A549 (cell line): ENCODE results near the gene SORCS2. TPM values are rescaled to one million over a fixed set of nuclear protein-coding genes. Genes with fewer than 3 reads are reported as not detected.

Source experiments
- ATAC-seq, 2 experiments: fragments of 200-7000 bp in 1 of 2; fragments of >200 bp in 1 of 2; cut with Nextera tagmentation in 1 of 2; cut with Tn5 transposase in 1 of 2; 3 replicates each; pipeline versions ENCODE4 v1.8.0 to v1.9.1; 2018 to 2020; ENCODE audit warnings: mild to moderate bottlenecking in 1 of 2, moderate library complexity in 1 of 2
- CTCF ChIA-PET: fragments of 300-600 bp; sonication (Branson Sonifier 250); formaldehyde crosslinking; extraction: SDS; loops from one replicate; lab custom pipeline; 2021; ENCODE audit warnings: antibody characterized with exemption, inconsistent platforms; lab: Yijun Ruan, JAX
- POLR2A ChIA-PET: fragments of 350-600 bp; formaldehyde crosslinking; extraction: SDS; loops from one replicate; lab custom pipeline; 2021; ENCODE audit warnings: antibody characterized with exemption, inconsistent platforms; lab: Yijun Ruan, JAX
- DNase-seq, 2 experiments: peaks; one replicate each; pipeline versions ENCODE4 v3.0.0 to v3.0.0-alpha.2; 2011 to 2016; ENCODE audit warnings: low read depth in 1 of 2, low spot score in 1 of 2
- FAIRE-seq: peaks from 2 replicates; lab custom pipeline; 2011; peaks lifted over from hg19 to GRCh38; lab: Jason Lieb, UNC
- H3K27ac ChIP-seq, 2 experiments: fragments of >200 bp; sonication (Bioruptor Twin); formaldehyde crosslinking; 3 replicates each; pipeline ENCODE4 v1.5.1; 2016 to 2017
- H3K4me1 ChIP-seq: fragments of >200 bp; sonication (Bioruptor Twin); formaldehyde crosslinking; 3 replicates; pipeline ENCODE4 v1.6.1; 2016
- H3K4me2 ChIP-seq: fragments of >200 bp; sonication (Bioruptor Twin); formaldehyde crosslinking; 3 replicates; pipeline ENCODE4 v1.6.1; 2016
- H3K4me3 ChIP-seq: fragments of >200 bp; sonication (Bioruptor Twin); formaldehyde crosslinking; 3 replicates; pipeline ENCODE4 v1.5.1; 2016
- H3K9me3 ChIP-seq: fragments of >200 bp; sonication (Bioruptor Twin); formaldehyde crosslinking; 3 replicates; pipeline ENCODE4 v1.6.1; 2016
- BHLHE40 ChIP-seq: IDR thresholded peaks from 2 replicates; pipeline ENCODE4 v1.6.1; 2012; ENCODE audit warnings: low read depth, low read length, inconsistent platforms
- CBX2 ChIP-seq: fragments of 200-600 bp; sonication (generic); IDR thresholded peaks from 2 replicates; pipeline ENCODE4 v1.6.1; 2016; ENCODE audit warnings: low read depth, mild to moderate bottlenecking, borderline replicate concordance
- CBX8 ChIP-seq: fragments of 200-600 bp; sonication (generic); IDR thresholded peaks from 2 replicates; pipeline ENCODE4 v1.6.1; 2016
- CHD2 ChIP-seq: fragments of 150-350 bp; IDR thresholded peaks from 2 replicates; pipeline ENCODE4 v1.6.1; 2014; ENCODE audit warnings: low read length; ENCODE audit not compliant: partially characterized antibody
- EP300 ChIP-seq, 2 experiments: fragments of >200 bp; sonication (Bioruptor Twin); formaldehyde crosslinking; IDR thresholded peaks; 2 replicates in 1 of 2; 3 replicates in 1 of 2; pipeline ENCODE4 v1.6.1; 2016 to 2017
- GATA3 ChIP-seq: IDR thresholded peaks from 2 replicates; pipeline ENCODE4 v1.6.1; 2012; ENCODE audit warnings: borderline replicate concordance
- HDAC2 ChIP-seq: fragments of 200-600 bp; sonication (generic); IDR thresholded peaks from 2 replicates; pipeline ENCODE4 v1.6.1; 2016
- HES2 ChIP-seq: fragments of >200 bp; sonication (Bioruptor Twin); formaldehyde crosslinking; IDR thresholded peaks from 2 replicates; pipeline ENCODE4 v1.6.1; 2016
- HEYL ChIP-seq: fragments of 250-450 bp; sonication (Bioruptor Pico); IDR thresholded peaks from 2 replicates; pipeline ENCODE4 v1.8.0; 2021; ENCODE audit warnings: mild to moderate bottlenecking, moderate library complexity
- KDM1A ChIP-seq: fragments of 200-600 bp; sonication (generic); IDR thresholded peaks from 2 replicates; pipeline ENCODE4 v1.6.1; 2016; ENCODE audit warnings: low read depth, mild to moderate bottlenecking
- NR3C1 ChIP-seq: fragments of >200 bp; sonication (Bioruptor Twin); formaldehyde crosslinking; IDR thresholded peaks from 3 replicates; pipeline ENCODE4 v1.6.1; 2017
- PHF8 ChIP-seq: fragments of 200-600 bp; sonication (generic); IDR thresholded peaks from 2 replicates; pipeline ENCODE4 v1.6.1; 2016; ENCODE audit warnings: low read depth, mild to moderate bottlenecking, antibody characterized with exemption, moderate library complexity, borderline replicate concordance
- RAD21 ChIP-seq, 2 experiments: fragments of >200 bp in 1 of 2; sonication (Bioruptor Twin) in 1 of 2; formaldehyde crosslinking in 1 of 2; IDR thresholded peaks in 1 of 2; conservative IDR thresholded peaks in 1 of 2; 2 replicates in 1 of 2; 3 replicates in 1 of 2; pipeline ENCODE4 v1.6.1; 2012 to 2018; ENCODE audit warnings: inconsistent platforms in 1 of 2
- RCOR1 ChIP-seq: fragments of 150-350 bp; IDR thresholded peaks from 2 replicates; pipeline ENCODE4 v1.6.1; 2014; ENCODE audit warnings: antibody characterized with exemption, low read length, low read depth
- SREBF2 ChIP-seq: fragments of 450-650 bp; IDR thresholded peaks from 2 replicates; pipeline ENCODE4 v1.6.1; 2014; ENCODE audit warnings: mild to moderate bottlenecking, moderate library complexity
- TP53 ChIP-seq: fragments of 250-450 bp; sonication (Bioruptor Pico); IDR thresholded peaks from 2 replicates; pipeline ENCODE4 v1.5.0; 2021; ENCODE audit warnings: mild to moderate bottlenecking, moderate library complexity
- ZC3H11A ChIP-seq: fragments of 450-650 bp; IDR thresholded peaks from 2 replicates; pipeline ENCODE4 v1.6.1; 2014; ENCODE audit warnings: antibody characterized with exemption, mild to moderate bottlenecking
- ZFP36 ChIP-seq: fragments of 450-650 bp; IDR thresholded peaks from 2 replicates; pipeline ENCODE4 v1.6.1; 2014; ENCODE audit warnings: borderline replicate concordance; ENCODE audit not compliant: partially characterized antibody
- ZNF302 ChIP-seq: fragments of 250-450 bp; sonication (Bioruptor Pico); IDR thresholded peaks from 2 replicates; pipeline ENCODE4 v1.9.0; 2021; ENCODE audit warnings: inconsistent platforms, mild to moderate bottlenecking, moderate library complexity
- ZSCAN20 ChIP-seq: fragments of 250-450 bp; sonication (Bioruptor Pico); IDR thresholded peaks from 2 replicates; pipeline ENCODE4 v1.8.0; 2022; ENCODE audit warnings: mild to moderate bottlenecking, moderate library complexity
- WGBS: methylation state at CpG from one replicate; pipeline ENCODE4 v1.1.6; 2017; ENCODE audit errors: missing lambda C conversion rate; 5-methylcytosine and 5-hydroxymethylcytosine counted together
- polyA plus RNA-seq, 4 experiments: library from polyadenylated mRNA; depleted of rRNA in 3 of 4; stranded (reverse); fragments of >200 nt; fragmentation: RNase III in 1 of 4; extraction: RNeasy Plus Mini Kit Qiagen cat#74134 plus additional on column Dnase treatment in 1 of 4; gene quantifications; 2 replicates in 3 of 4; 3 replicates in 1 of 4; pipeline ENCODE4 v1.2.3, GENCODE V29; 2011 to 2017
- TF ChIP-seq, protein P1 (sequence below): fragments of 450-650 bp; IDR thresholded peaks from 2 replicates; pipeline ENCODE4 v1.6.1; 2014; ENCODE audit warnings: antibody characterized with exemption
- TF ChIP-seq, protein P2 (sequence below): fragments of 150-350 bp; IDR thresholded peaks from 2 replicates; pipeline ENCODE4 v1.6.1; 2014; ENCODE audit warnings: low read depth, mild to moderate bottlenecking, low read length
- TF ChIP-seq, protein P3 (sequence below): fragments of >200 bp; sonication (Bioruptor Twin); formaldehyde crosslinking; IDR thresholded peaks from 3 replicates; pipeline ENCODE4 v1.6.1; 2016

Gene SORCS2
- polyA plus RNA-seq, 2 of the 4 experiments (the other 2 are of a cell fraction): 1.4 to 4.6 TPM

DNA sequence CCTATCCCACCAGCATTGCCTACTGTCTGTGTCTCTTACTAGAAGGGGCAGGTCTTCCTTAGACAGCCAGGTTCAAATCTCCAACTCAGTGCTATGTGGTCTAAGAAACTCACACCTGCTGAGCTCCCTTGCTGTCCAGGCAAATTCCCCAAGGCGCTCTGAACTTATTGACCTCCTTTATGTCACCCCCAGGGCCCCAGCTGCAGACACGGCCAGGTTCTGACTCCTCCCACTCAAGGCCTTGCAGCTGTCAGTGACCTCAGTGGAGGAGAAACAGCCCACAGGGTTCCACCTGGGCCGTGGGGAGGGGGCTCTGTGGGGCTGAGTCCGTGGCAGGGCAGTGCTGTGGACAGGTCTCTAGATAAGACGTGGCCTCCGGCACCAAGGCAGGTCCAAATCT is 284.5 kb downstream of the SORCS2 start:
- ChIA-PET CTCF (no interaction called here), POLR2A (no interaction called here)
- Histone ChIP-seq H3K27ac (no peak overlapping the region), H3K4me2 (no peak overlapping the region), H3K9me3 (no peaks in the 10 kb centered on the region), H3K4me1 (no peaks in the 10 kb centered on the region), H3K4me3 (no peak overlapping the region)
- WGBS: 90% methylated on average over 2 of the region's 6 CpGs
- no peak for FAIRE-seq
- no peak for ATAC-seq
- TF ChIP-seq, protein P1, sequence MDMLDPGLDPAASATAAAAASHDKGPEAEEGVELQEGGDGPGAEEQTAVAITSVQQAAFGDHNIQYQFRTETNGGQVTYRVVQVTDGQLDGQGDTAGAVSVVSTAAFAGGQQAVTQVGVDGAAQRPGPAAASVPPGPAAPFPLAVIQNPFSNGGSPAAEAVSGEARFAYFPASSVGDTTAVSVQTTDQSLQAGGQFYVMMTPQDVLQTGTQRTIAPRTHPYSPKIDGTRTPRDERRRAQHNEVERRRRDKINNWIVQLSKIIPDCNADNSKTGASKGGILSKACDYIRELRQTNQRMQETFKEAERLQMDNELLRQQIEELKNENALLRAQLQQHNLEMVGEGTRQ: no peak
- no peak for TF ChIP-seq GATA3
- TF ChIP-seq RAD21 (conservative IDR thresholded peaks at IDR 0.05 in 1 of 2, IDR thresholded peaks at IDR 0.05 in 1 of 2): no peak
- no peak for TF ChIP-seq CBX8
- no peak for TF ChIP-seq HEYL (CRISPR knock-in tag)
- no peak for TF ChIP-seq HES2
- no peak for TF ChIP-seq ZFP36
- TF ChIP-seq TP53 (CRISPR knock-in tag): no peak
- TF ChIP-seq ZC3H11A: no peak
- TF ChIP-seq NR3C1: no peak
- no peak for TF ChIP-seq KDM1A
- TF ChIP-seq ZSCAN20 (CRISPR knock-in tag): no peak
- TF ChIP-seq EP300 (IDR thresholded peaks at IDR 0.05): no peak
- TF ChIP-seq, protein P2, sequence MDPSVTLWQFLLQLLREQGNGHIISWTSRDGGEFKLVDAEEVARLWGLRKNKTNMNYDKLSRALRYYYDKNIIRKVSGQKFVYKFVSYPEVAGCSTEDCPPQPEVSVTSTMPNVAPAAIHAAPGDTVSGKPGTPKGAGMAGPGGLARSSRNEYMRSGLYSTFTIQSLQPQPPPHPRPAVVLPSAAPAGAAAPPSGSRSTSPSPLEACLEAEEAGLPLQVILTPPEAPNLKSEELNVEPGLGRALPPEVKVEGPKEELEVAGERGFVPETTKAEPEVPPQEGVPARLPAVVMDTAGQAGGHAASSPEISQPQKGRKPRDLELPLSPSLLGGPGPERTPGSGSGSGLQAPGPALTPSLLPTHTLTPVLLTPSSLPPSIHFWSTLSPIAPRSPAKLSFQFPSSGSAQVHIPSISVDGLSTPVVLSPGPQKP: no peak
- no peak for TF ChIP-seq PHF8
- no peak for DNase-seq

- DNase-seq: no peak
- Histone ChIP-seq H3K4me1 (no peaks in the 10 kb centered on the region), H3K4me2 (no peak overlapping the region), H3K4me3 (no peak overlapping the region)
- POLR2A ChIA-PET: no interaction called here
- WGBS: 69% methylated on average over 5 of the region's 7 CpGs
- ATAC-seq: no peak
- TF ChIP-seq ZNF302 (CRISPR knock-in tag) (no peak), CBX8 (no peak), ZC3H11A (no peak)
- TF ChIP-seq, all 56 proteins: peak for 0
- FAIRE-seq: no peak
- CTCF ChIA-PET: no interaction called here
- H3K27ac ChIP-seq: no peak overlapping the region
- no peaks in the 10 kb centered on the region for H3K9me3 ChIP-seq
These were observed 285.4 kb downstream of the SORCS2 start for GRCh38 chr4:7477695-7478094.

DNA sequence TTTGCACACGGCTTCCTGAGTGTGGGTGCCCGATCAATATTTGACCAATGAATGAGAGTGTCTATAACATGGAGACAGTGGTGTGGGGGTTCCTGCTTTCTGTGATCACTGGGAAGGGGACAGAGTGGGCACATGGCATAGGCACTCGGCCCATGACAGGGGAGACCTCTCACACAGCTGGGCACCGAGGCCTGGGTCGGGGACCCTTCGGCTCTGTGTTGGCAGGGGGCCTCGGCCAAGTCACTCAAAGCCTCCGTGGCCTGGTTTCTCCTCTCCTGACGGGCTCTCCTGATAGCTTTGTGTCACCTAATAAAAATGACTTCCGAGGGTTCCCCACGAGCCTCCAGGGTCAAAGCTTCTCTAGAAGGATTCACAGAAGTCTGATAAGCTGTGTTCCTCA is 286.3 kb downstream of the SORCS2 start:
- TF ChIP-seq RCOR1 (no peak), KDM1A (no peak), CHD2 (no peak), TP53 (CRISPR knock-in tag) (no peak), PHF8 (no peak), ZC3H11A (no peak), HDAC2 (no peak), BHLHE40 (no peak), CBX2 (no peak), ZFP36 (no peak), SREBF2 (no peak), GATA3 (no peak)
- TF ChIP-seq, protein P3, sequence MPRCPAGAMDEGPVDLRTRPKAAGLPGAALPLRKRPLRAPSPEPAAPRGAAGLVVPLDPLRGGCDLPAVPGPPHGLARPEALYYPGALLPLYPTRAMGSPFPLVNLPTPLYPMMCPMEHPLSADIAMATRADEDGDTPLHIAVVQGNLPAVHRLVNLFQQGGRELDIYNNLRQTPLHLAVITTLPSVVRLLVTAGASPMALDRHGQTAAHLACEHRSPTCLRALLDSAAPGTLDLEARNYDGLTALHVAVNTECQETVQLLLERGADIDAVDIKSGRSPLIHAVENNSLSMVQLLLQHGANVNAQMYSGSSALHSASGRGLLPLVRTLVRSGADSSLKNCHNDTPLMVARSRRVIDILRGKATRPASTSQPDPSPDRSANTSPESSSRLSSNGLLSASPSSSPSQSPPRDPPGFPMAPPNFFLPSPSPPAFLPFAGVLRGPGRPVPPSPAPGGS: no peak
- no peak overlapping the region for H3K4me3 ChIP-seq
- no peaks in the 10 kb centered on the region for H3K4me1 ChIP-seq
- ATAC-seq: no peak
- WGBS: no CpG with 5 or more reads among the region's 11 CpGs
- ChIA-PET CTCF (interaction anchor here (1.1 kb wide), 1 partner anchor 11 kb away, joined by 3 read pairs; no protein-coding TSS in a partner anchor), POLR2A (no interaction called here)
- no peak overlapping the region for H3K4me2 ChIP-seq
- FAIRE-seq: no peak
- no peaks in the 10 kb centered on the region for H3K9me3 ChIP-seq
- no peak overlapping the region for H3K27ac ChIP-seq
- no peak for DNase-seq
